Endothelial cell of umbilical vein (primary cell): ENCODE data around the gene MAF. TPM values are rescaled to one million over a fixed set of nuclear protein-coding genes. Genes with fewer than 3 reads are reported as not detected.

ENCODE experiments used
- BruUV-seq: library from RNA; stranded (reverse); fragments of 400-500 nt; replicated peaks from 2 replicates; lab custom pipeline; 2021; lab: Mats Ljungman, UMichigan
- CTCF ChIA-PET: fragments of 300-600, 350-600 bp; sonication (Branson Sonifier 250); formaldehyde crosslinking; loops from one replicate; lab custom pipeline; 2021; ENCODE audit warnings: antibody characterized with exemption, inconsistent platforms; lab: Charles Lee
- POLR2A ChIA-PET: fragments of 300-600, 350-600 bp; sonication (Branson Sonifier 250); formaldehyde crosslinking; loops from one replicate; lab custom pipeline; 2021; ENCODE audit warnings: antibody characterized with exemption, inconsistent platforms; lab: Charles Lee
- DNase-seq: peaks from one replicate; pipeline ENCODE4 v3.0.0-alpha.2; 2011; ENCODE audit warnings: low read depth, low spot score
- FAIRE-seq: peaks from 2 replicates; lab custom pipeline; 2011; peaks lifted over from hg19 to GRCh38; lab: Jason Lieb, UNC
- H2AFZ ChIP-seq: 2 replicates; pipeline ENCODE4 v1.6.0; 2012; ENCODE audit warnings: low read depth, low read length, control low read depth, inconsistent platforms
- H3K27ac ChIP-seq: 2 replicates; pipeline ENCODE4 v1.5.1; 2011; ENCODE audit warnings: low read depth, mild to moderate bottlenecking, control low read depth, low read length, moderate library complexity; ENCODE audit not compliant: insufficient read depth
- H3K27me3 ChIP-seq, 2 experiments: 2 replicates each; pipeline versions ENCODE4 v1.6.0 to v1.6.1; 2011; ENCODE audit warnings: low read length in 2 of 2, mixed read lengths in 1 of 2; ENCODE audit not compliant: control insufficient read depth in 2 of 2, insufficient read depth in 2 of 2
- H3K36me3 ChIP-seq, 2 experiments: 2 replicates in 1 of 2; 3 replicates in 1 of 2; pipeline ENCODE4 v1.5.1; 2011; ENCODE audit warnings: low read length in 2 of 2, mild to moderate bottlenecking in 1 of 2, moderate library complexity in 1 of 2; ENCODE audit not compliant: control insufficient read depth in 2 of 2, insufficient read depth in 2 of 2; ENCODE audit errors: extremely low read depth in 1 of 2
- H3K4me1 ChIP-seq: 3 replicates; pipeline ENCODE4 v1.5.1; 2011; ENCODE audit warnings: mild to moderate bottlenecking, low read length; ENCODE audit not compliant: control insufficient read depth, insufficient read depth; ENCODE audit errors: extremely low read depth
- H3K4me2 ChIP-seq: 2 replicates; pipeline ENCODE4 v1.6.1; 2011; ENCODE audit warnings: low read length, control low read depth, mixed read lengths; ENCODE audit not compliant: insufficient read depth
- H3K4me3 ChIP-seq, 3 experiments: fragments of 200-600 bp in 1 of 3; sonication (generic), shearing (Covaris generic) in 1 of 3; replicated peaks in 1 of 3; 2 replicates each; pipeline ENCODE4 v1.5.1; 2011 to 2016; ENCODE audit warnings: control low read depth in 3 of 3, low read length in 3 of 3, mild to moderate bottlenecking in 2 of 3, inconsistent platforms in 1 of 3, low read depth in 1 of 3, moderate library complexity in 1 of 3; ENCODE audit not compliant: insufficient read depth in 1 of 3
- H3K79me2 ChIP-seq: 2 replicates; pipeline ENCODE4 v1.6.0; 2012; ENCODE audit warnings: low read length, inconsistent platforms; ENCODE audit not compliant: control insufficient read depth, insufficient read depth
- H3K9ac ChIP-seq: replicated peaks from 2 replicates; pipeline ENCODE3; 2011; ENCODE audit warnings: low read length, control low read depth; ENCODE audit not compliant: insufficient read depth; ENCODE audit errors: extremely low read depth
- H3K9me1 ChIP-seq: replicated peaks from 3 replicates; pipeline ENCODE4 v1.6.0; 2011; ENCODE audit warnings: mild to moderate bottlenecking, low read length; ENCODE audit not compliant: control insufficient read depth, insufficient read depth; ENCODE audit errors: extremely low read depth
- H3K9me3 ChIP-seq: replicated peaks from 2 replicates; pipeline ENCODE4 v1.5.1; 2012; ENCODE audit warnings: low read length, inconsistent platforms; ENCODE audit not compliant: control insufficient read depth, insufficient read depth
- H4K20me1 ChIP-seq: replicated peaks from 2 replicates; pipeline ENCODE3; 2011; ENCODE audit warnings: mild to moderate bottlenecking, low read length; ENCODE audit not compliant: control insufficient read depth, insufficient read depth; ENCODE audit errors: extremely low read depth
- CTCF ChIP-seq, 2 donors: IDR thresholded peaks; 1 replicate in 1 of 2; 2 replicates in 1 of 2; pipeline ENCODE4 v1.5.1; 2011; ENCODE audit warnings: low read length in 2 of 2, mild to moderate bottlenecking in 2 of 2, moderate library complexity in 2 of 2, control low read depth in 1 of 2, inconsistent platforms in 1 of 2, low read depth in 1 of 2; ENCODE audit not compliant: insufficient read depth in 1 of 2; ENCODE audit errors: extremely low read depth in 1 of 2
- EZH2 ChIP-seq: IDR thresholded peaks from 2 replicates; pipeline ENCODE4 v1.6.1; 2012; ENCODE audit warnings: borderline replicate concordance, low read depth, mild to moderate bottlenecking, moderate library complexity, low read length, inconsistent platforms; ENCODE audit not compliant: severe bottlenecking
- GATA2 ChIP-seq: IDR thresholded peaks from 2 replicates; pipeline ENCODE4 v1.7.0; 2011; ENCODE audit warnings: low read depth, mild to moderate bottlenecking, moderate library complexity, mixed read lengths, low read length; ENCODE audit not compliant: insufficient read length, insufficient read depth
- JUN ChIP-seq: IDR thresholded peaks from 2 replicates; pipeline ENCODE4 v1.6.1; 2011; ENCODE audit warnings: borderline replicate concordance, low read depth; ENCODE audit not compliant: insufficient read length, insufficient read depth
- MYC ChIP-seq: IDR thresholded peaks from one replicate; pipeline ENCODE4 v1.6.1; 2011; ENCODE audit warnings: mild to moderate bottlenecking, low read depth, low read length
- POLR2A ChIP-seq: IDR thresholded peaks from 2 replicates; pipeline ENCODE4 v1.6.1; 2012; ENCODE audit warnings: low read depth, mild to moderate bottlenecking, control low read depth, low read length
- POLR2AphosphoS5 ChIP-seq: IDR thresholded peaks from 2 replicates; pipeline ENCODE4 v1.6.1; 2012; ENCODE audit warnings: low read depth, mild to moderate bottlenecking, control low read depth, low read length, moderate library complexity; ENCODE audit not compliant: insufficient read depth
- dilution Hi-C: fragments of 300-500 bp; cut with MboI; formaldehyde crosslinking; loops from one replicate; pipeline ENCODE4 v1.15.0; 2019; ENCODE audit warnings: low sequenced_read_pairs; ENCODE audit not compliant: extremely low pct_ligation_motif_present
- intact Hi-C: fragments of 100-400 bp; cut with micrococcal nuclease; formaldehyde crosslinking; loops from one replicate; pipeline ENCODE4 v1.10.0; 2022
- polyA plus RNA-seq, 4 experiments: library from polyadenylated mRNA; depleted of rRNA in 3 of 4; stranded (reverse) in 3 of 4; unstranded in 1 of 4; fragments of >200 nt; gene quantifications; 2 replicates each; pipeline versions ENCODE4 v1.2.1 to v1.2.3, GENCODE V29; 2011 to 2012; ENCODE audit warnings: missing spikeins in 1 of 4
- total RNA-seq: library from RNA; stranded (reverse); gene quantifications from 2 replicates; pipeline ENCODE4 v1.2.3, GENCODE V29; 2021
- TF ChIP-seq, protein P1 (sequence below): IDR thresholded peaks from 2 replicates; pipeline ENCODE4 v1.6.1; 2011; ENCODE audit not compliant: insufficient read depth, insufficient read length

The MAF gene
- total and polyA plus RNA-seq, 2 donors (not counting 3 experiments of a cell fraction or from before 2014, with no cell fraction given) = 0.04 to 0.33 TPM

DNA sequence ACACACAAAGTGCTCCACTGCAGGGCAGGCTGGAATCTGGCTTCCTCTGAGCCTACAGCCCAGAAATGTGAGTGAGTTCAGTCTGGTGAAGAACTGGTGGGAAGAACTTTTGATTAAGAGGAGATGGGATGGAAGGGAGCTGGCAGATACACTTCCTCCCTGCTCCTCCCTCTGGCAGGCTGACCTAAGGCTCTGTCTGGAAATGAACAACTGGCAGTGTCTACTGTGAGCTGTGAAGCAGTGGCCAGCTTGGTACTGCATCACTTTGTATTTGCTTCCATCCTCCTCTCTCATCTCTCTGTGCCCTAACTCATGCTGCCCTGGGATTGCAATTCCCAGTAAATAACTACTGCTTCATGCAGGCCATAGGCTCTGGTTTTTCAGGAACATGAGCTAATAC, 45.6 kb downstream of the MAF start:
- no peak overlapping the region for H3K4me3 ChIP-seq
- H3K36me3 ChIP-seq = no peaks in the 10 kb centered on the region
- no peak overlapping the region for H2AFZ ChIP-seq
- no peak for DNase-seq
- H3K4me2 ChIP-seq = no peak overlapping the region
- FAIRE-seq = no peak
- H3K79me2 ChIP-seq = no peaks in the 10 kb centered on the region
- no peak overlapping the region for H3K27ac ChIP-seq
- H3K9ac ChIP-seq = no peak overlapping the region
- no TSS peak for BruUV-seq
- no peaks in the 10 kb centered on the region for H3K4me1 ChIP-seq
- no peak for TF ChIP-seq POLR2A
- TF ChIP-seq JUN = no peak
- no peak for TF ChIP-seq CTCF (IDR thresholded peaks at IDR 0.05; ENCODE audit: extremely low read depth in 1 of 2, insufficient read depth in 1 of 2, low read depth in 1 of 2, low read length in 2 of 2)
- no peak for TF ChIP-seq POLR2AphosphoS5
- no peak for TF ChIP-seq EZH2
- TF ChIP-seq GATA2 = no peak
- no peaks in the 10 kb centered on the region for H3K27me3 ChIP-seq
- POLR2A ChIA-PET = no interaction called here
- no peaks in the 10 kb centered on the region for H4K20me1 ChIP-seq
- dilution Hi-C loops (no loop called here), intact Hi-C loops (no loop called here)
- H3K9me1 ChIP-seq = no peaks in the 10 kb centered on the region
- no peaks in the 10 kb centered on the region for H3K9me3 ChIP-seq
- CTCF ChIA-PET = no interaction called here

GRCh38 chr16:79550373-79550772, 50.2 kb downstream of the MAF start:
- FAIRE-seq = no peak
- Histone ChIP-seq H3K9ac (no peak overlapping the region), H3K36me3 (no peaks in the 10 kb centered on the region), H3K9me1 (no peaks in the 10 kb centered on the region), H3K4me3 (no peak overlapping the region), H3K9me3 (peaks cover 3% of the 10 kb centered on the region), H3K79me2 (no peaks in the 10 kb centered on the region), H2AFZ (no peak overlapping the region), H3K4me1 (no peaks in the 10 kb centered on the region), H3K4me2 (no peak overlapping the region), H4K20me1 (no peaks in the 10 kb centered on the region), H3K27me3 (no peaks in the 10 kb centered on the region), H3K27ac (no peak overlapping the region)
- BruUV-seq = no TSS peak
- dilution Hi-C loops = no loop called here
- intact Hi-C loops = no loop called here
- no peak for DNase-seq
- ChIA-PET CTCF (no interaction called here), POLR2A (no interaction called here)
- TF ChIP-seq CTCF (IDR thresholded peaks at IDR 0.05; ENCODE audit: extremely low read depth in 1 of 2, insufficient read depth in 1 of 2, low read depth in 1 of 2, low read length in 2 of 2) = no peak
- TF ChIP-seq, protein P1, sequence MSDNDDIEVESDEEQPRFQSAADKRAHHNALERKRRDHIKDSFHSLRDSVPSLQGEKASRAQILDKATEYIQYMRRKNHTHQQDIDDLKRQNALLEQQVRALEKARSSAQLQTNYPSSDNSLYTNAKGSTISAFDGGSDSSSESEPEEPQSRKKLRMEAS = no peak
- TF ChIP-seq EZH2 = no peak
- no peak for TF ChIP-seq POLR2AphosphoS5
- no peak for TF ChIP-seq MYC
